Measurements from ENCODE around the gene MAML1.

Gene MAML1

DNA sequence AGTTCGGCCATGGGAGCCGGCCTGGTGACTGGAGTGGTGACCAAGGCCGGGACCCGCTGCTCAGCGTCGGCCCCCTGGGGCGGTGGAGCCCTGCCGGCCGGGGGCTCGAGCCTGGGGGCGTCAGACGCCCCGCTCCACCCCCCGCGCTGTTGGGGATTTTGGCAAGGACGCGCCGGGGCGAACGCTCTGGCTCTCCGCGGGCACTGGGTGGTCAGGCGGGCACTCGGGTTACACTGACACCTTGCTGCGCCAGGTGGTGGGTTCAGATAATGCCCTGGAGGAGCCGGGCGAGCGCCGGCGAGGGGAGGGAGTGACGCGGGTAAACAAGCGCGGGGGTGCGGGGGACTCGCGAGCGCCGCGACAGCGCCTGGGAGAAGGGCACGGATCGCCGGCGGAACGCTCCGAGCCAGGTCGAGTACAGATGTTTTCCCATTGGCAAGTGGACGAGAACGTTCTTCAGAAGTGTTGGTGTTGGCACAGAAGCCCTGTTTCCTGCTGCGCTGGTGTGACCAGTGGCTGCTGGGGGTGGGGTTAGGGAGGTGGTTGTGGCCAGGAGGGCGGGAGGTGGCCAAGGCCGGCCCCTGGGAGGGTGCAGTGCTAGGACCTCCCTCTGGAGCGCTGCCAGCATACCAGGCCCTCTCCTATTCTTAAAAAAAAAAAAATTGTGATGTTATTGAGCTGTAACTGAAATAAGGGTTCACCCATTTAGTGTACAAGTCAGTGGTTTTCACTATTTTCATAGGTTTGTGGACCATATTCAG lies 88.9 kb downstream of the MAML1 start:
- TF ChIP-seq CTCF (IDR thresholded peaks at IDR 0.05; ENCODE audit: low read depth, low read length) = no peak
- H3K4me3 ChIP-seq (ENCODE audit: low read depth, low read length) = peak overlapping the region; percentile 80
- peak; percentile 97 for DNase-seq (ENCODE audit: low read depth, low spot score)
- in situ Hi-C loops (cut with HindIII; ENCODE audit: low sequenced_read_pairs) = no loop called here

GRCh38 chr5:179822059-179822432 lies 89.4 kb downstream of the MAML1 start:
- H3K4me3 ChIP-seq (ENCODE audit: low read depth, low read length) = peak overlapping the region; percentile 80
- DNase-seq (ENCODE audit: low read depth, low spot score) = no peak
- TF ChIP-seq CTCF (IDR thresholded peaks at IDR 0.05; ENCODE audit: low read depth, low read length) = no peak
- in situ Hi-C loops (cut with HindIII; ENCODE audit: low sequenced_read_pairs) = no loop called here

GRCh38 chr5:179822444-179822990 lies 89.9 kb downstream of the MAML1 start:
- H3K4me3 ChIP-seq (ENCODE audit: low read depth, low read length) = peak overlapping the region; percentile 80
- TF ChIP-seq CTCF (IDR thresholded peaks at IDR 0.05; ENCODE audit: low read depth, low read length) = no peak
- in situ Hi-C loops (cut with HindIII; ENCODE audit: low sequenced_read_pairs) = no loop called here
- no peak for DNase-seq (ENCODE audit: low read depth, low spot score)

GRCh38 chr5:179823937-179824744 lies 91.5 kb downstream of the MAML1 start:
- in situ Hi-C loops (cut with HindIII; ENCODE audit: low sequenced_read_pairs) = no loop called here
- no peak overlapping the region for H3K4me3 ChIP-seq (ENCODE audit: low read depth, low read length)
- TF ChIP-seq CTCF (IDR thresholded peaks at IDR 0.05; ENCODE audit: low read depth, low read length) = no peak
- no peak for DNase-seq (ENCODE audit: low read depth, low spot score)

GRCh38 chr5:179824745-179825112 lies 92.1 kb downstream of the MAML1 start:
- no peak for DNase-seq (ENCODE audit: low read depth, low spot score)
- TF ChIP-seq CTCF (IDR thresholded peaks at IDR 0.05; ENCODE audit: low read depth, low read length) = no peak
- in situ Hi-C loops (cut with HindIII; ENCODE audit: low sequenced_read_pairs) = no loop called here
- H3K4me3 ChIP-seq (ENCODE audit: low read depth, low read length) = no peak overlapping the region

DNA sequence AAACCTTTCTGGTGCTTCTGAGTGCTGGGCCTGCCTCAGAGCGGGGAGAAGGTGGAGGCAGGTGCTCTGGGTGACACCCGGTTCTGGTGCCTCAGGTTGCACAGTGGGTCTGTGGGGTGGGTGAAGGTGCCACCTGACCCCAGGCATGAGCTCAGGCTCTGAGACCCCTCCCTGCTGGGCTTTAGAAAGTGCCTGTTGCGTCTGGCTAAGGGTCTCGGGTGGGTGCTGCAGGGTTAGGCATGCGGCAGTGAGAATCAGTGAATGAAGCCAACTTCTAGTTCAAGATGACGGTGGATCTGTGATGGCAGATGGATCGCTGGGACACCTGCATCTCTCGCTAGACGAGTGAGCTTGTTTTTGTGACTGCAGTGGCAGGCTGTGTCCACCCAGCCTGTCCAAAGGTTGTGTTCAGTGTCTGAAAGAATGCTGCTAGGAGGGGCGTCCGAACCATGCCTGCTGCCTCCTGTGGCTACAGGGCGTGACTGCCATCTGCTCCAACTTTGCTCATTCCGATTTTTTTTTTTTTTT lies 93.1 kb downstream of the MAML1 start:
- no peak overlapping the region for H3K4me3 ChIP-seq (ENCODE audit: low read depth, low read length)
- no peak for DNase-seq (ENCODE audit: low read depth, low spot score)
- in situ Hi-C loops (cut with HindIII; ENCODE audit: low sequenced_read_pairs) = no loop called here
- no peak for TF ChIP-seq CTCF (IDR thresholded peaks at IDR 0.05; ENCODE audit: low read depth, low read length)

All from astrocyte of the spinal cord (primary cell).